HG03439 (cell line): ENCODE data around the gene OR56A5.

ENCODE experiments used
- ATAC-seq: cut with Tn5 transposase; IDR thresholded peaks from one replicate; pipeline ENCODE4 v1.9.1; 2021; ENCODE audit warnings: mild to moderate bottlenecking, moderate library complexity; ENCODE audit not compliant: unreplicated experiment

The OR56A5 gene

GRCh38 chr11:5933116-5933515 is 35.2 kb downstream of the OR56A5 start:
- no peak for ATAC-seq

GRCh38 chr11:5932671-5933070 is 35.6 kb downstream of the OR56A5 start:
- no peak for ATAC-seq

- ATAC-seq: no peak
These were observed 37.2 kb downstream of the OR56A5 start for GRCh38 chr11:5931061-5931460.

- ATAC-seq: no peak
These were observed 37.7 kb downstream of the OR56A5 start for GRCh38 chr11:5930614-5931013.

- ATAC-seq: no peak
These were observed 38.5 kb downstream of the OR56A5 start for GRCh38 chr11:5929571-5930368.

GRCh38 chr11:5928811-5929210 is 39.5 kb downstream of the OR56A5 start:
- no peak for ATAC-seq

- ATAC-seq: no peak
These were observed 40.0 kb downstream of the OR56A5 start for GRCh38 chr11:5928271-5928670.

- ATAC-seq: peak; percentile 25
These were observed 44.5 kb downstream of the OR56A5 start for GRCh38 chr11:5923794-5924193.

GRCh38 chr11:5923427-5923776 is 44.9 kb downstream of the OR56A5 start:
- ATAC-seq: peak; percentile 61

GRCh38 chr11:5922749-5923426 is 45.4 kb downstream of the OR56A5 start:
- ATAC-seq: peak; percentile 79
